DMS153 treated with DMSO at 0.1 percent for 48 hours (cell line): ENCODE measurements around the gene NCEH1.

Experiments
- DNase-seq: peaks from one replicate; lab custom pipeline; 2025; ENCODE audit not compliant: unreplicated experiment; lab: John Stamatoyannopoulos, UW

Gene NCEH1

GRCh38 chr3:172591125-172591605 is 119.7 kb downstream of the NCEH1 start:
- DNase-seq: no peak

GRCh38 chr3:172586436-172586835 is 124.4 kb downstream of the NCEH1 start:
- no peak for DNase-seq

- DNase-seq: no peak
These were observed 124.9 kb downstream of the NCEH1 start for GRCh38 chr3:172585954-172586353.

- no peak for DNase-seq
These were observed 128.2 kb downstream of the NCEH1 start for GRCh38 chr3:172582712-172583111.

- no peak for DNase-seq
These were observed 129.1 kb downstream of the NCEH1 start for GRCh38 chr3:172581757-172582166.

- no peak for DNase-seq
These were observed 130.0 kb downstream of the NCEH1 start for GRCh38 chr3:172580680-172581401.
